GM21526 (cell line): ENCODE measurements around the gene TNS3.

Source experiments
- ATAC-seq: cut with Tn5 transposase; IDR thresholded peaks from one replicate; pipeline ENCODE4 v1.9.1; 2021; ENCODE audit warnings: moderate library complexity; ENCODE audit not compliant: unreplicated experiment, low FRiP score

Gene TNS3

GRCh38 chr7:47415318-47416212, 166.3 kb downstream of the TNS3 start:
- ATAC-seq = no peak

DNA sequence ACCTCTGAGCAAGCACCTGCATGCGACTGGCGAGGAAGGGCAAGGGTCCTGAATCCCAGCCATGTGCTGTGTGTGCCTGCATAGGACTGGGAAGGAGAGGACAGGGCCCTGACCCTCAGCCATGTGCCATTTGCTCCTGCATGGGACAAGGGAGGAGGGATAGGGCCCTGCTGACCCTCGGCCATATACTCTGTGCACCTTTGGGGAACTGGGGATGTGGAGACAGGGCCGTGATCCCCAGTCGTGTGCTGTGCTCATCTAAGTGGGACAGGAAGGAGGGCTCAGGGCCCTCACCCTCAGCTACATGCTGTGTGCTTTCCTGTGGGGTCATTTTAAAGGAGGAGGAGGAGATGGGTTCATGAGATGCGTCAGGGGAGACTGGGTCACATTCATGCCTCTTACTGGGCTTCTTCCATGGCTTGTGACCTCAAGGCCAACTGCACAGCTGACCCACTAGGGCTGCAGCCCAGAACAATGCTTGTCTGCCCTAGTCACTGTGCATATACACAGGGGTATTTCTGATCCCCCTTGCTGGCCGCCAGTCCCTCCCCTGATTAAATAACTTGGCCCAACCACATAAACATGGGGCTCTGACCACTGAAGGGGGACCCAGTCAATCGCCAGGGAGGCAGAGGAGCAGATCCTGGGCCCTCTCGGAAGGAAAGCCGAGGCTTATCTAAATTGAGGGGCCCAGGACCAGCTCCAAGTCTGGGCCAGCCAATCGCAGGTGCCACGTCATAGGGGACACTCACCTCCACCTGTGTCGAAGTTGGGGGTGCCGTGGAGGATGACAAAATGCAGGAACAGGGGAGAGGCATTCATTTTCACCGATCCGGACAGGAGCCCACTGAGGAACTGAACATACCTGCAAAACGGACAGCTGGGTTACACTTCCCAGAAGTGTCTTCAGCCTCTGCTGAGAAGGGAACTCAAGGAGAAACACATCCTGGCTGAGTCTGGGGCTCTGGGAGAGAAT, 167.3 kb downstream of the TNS3 start:
- no peak for ATAC-seq

GRCh38 chr7:47413526-47414341, 168.2 kb downstream of the TNS3 start:
- no peak for ATAC-seq

GRCh38 chr7:47411901-47412300, 170.0 kb downstream of the TNS3 start:
- no peak for ATAC-seq

GRCh38 chr7:47411281-47411869, 170.5 kb downstream of the TNS3 start:
- no peak for ATAC-seq

DNA sequence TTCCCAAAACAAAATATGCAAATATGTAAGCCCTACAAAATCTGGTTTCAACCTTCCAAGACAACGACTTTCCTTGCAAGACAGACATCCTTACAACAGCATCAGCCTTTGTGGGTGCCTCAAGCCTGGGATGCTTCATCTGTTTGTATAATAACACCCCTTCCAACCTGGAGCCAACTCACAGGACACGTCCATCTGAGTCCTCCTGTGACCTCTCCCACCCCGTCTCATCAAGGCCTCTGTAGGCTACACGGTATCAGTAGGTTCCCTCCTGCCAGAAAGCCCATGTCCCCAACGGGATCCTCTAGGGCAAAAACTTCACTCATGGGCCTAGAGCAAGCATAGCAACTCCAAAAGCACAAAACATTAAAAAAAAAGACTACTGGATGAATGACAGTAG, 173.2 kb downstream of the TNS3 start:
- no peak for ATAC-seq

- ATAC-seq = no peak
These were observed 173.9 kb downstream of the TNS3 start for GRCh38 chr7:47407821-47408674.

DNA sequence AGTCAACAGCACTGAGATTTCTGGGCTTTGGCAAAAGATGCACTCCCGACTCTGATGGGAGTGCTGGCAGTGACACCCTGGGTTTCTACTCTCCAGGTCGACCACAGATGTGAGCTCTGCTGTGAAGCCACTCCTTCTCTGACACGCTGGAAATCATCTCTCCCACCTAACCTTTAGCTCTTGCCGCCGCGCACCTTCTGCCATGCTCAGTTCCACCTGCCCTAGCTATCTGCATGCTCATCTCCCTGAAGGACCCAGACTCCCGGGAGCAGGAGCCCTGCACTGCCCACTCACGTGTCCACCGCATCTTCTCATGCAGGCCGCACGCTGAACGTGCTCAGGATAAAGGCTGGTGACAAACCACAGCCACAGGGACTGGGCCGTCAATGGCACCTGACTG, 174.8 kb downstream of the TNS3 start:
- ATAC-seq = no peak

DNA sequence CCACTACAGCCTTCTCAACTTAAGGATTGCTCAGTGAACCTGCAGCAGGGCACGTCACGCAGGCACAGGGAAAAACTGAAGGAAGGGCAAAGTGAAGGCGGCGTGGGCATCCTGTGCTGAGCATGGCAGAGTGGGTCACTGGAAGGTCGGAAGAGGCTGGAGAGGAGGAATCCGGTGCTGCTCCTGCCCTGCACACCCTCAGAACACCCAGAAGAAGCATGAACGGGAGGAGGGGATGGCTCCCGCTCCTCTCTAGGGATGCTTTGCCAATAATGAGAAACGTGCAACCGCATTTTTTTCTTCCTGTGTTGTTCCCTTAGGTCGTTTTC, 175.1 kb downstream of the TNS3 start:
- no peak for ATAC-seq

DNA sequence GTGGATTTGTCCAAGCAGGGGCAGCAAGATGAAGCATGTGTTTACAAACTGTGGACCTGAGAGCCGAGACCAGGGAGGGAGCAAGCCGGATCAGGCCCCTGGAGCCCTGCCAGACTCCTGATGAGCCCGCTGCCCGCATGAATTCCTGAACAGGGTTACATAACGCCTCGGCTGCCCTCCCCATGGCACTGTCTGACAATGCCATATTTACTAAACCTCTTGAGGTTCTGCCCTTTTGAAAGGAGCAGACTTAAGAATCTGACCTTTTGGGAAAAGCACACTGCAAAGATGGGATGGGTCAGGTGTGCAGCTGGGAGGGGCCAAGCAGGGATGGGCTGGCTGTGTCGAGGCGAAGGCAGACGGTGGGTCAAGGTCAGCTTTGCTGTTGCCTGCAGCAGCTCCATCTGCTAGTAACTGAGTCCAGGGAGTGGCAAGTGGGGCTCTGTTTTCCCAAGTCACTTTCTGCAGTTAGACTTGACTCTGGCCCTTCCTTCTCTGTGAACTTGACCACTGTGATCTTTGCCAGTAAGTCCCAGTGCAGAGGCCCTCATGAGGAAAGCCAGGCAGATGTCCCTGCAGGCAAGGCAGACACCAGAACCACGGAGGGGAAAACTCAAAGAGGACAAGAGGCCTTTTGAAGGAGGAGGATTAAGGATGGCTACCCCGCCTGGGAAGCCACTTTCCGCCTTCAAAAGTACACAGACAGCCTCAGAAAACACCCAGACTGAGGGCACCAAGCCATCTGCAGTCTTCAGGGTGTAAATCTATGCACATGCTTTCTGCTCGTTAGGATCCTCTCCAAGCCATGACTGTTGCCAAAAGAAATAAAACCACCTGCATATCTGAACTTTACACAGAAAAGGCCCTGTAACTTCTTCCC, 175.8 kb downstream of the TNS3 start:
- no peak for ATAC-seq

DNA sequence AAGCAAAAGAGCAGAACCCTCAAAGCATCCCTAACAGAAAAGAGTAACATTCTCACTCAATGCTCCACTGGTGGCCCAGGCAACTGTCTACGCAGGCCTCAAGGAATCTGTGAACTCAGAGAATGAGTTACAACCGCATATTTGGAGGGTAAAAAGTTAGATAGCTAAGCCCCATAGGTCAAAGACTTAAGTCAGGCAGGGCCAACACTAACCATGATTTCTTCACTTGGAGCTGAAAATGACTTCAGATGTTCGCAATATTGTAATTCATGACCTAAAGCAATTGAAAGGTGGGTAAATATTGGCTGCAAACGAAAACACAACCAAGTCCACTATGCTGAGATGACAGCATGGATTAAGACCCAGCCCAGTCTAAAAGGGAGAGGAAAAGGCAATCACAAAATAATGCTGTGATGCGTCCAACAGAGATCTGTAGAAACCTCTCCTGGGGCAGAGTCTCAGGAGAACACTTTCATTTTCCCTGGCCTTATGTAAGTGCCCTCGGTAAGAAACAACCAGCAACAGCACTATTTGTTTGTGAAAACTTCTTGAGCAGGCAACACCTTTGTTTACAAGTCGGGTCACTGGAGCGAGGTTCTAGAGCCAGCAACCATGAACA, 176.5 kb downstream of the TNS3 start:
- no peak for ATAC-seq

GRCh38 chr7:47404010-47404409, 177.9 kb downstream of the TNS3 start:
- no peak for ATAC-seq

GRCh38 chr7:47402941-47403866, 178.7 kb downstream of the TNS3 start:
- ATAC-seq = no peak

- ATAC-seq = no peak
These were observed 180.0 kb downstream of the TNS3 start for GRCh38 chr7:47401611-47402570.

GRCh38 chr7:47400741-47401206, 181.1 kb downstream of the TNS3 start:
- ATAC-seq = no peak

GRCh38 chr7:47400001-47400400, 181.9 kb downstream of the TNS3 start:
- no peak for ATAC-seq
